Gastrocnemius medialis (tissue), 4 donors: ENCODE data around the gene MAML3. TPM values are rescaled to one million over a fixed set of nuclear protein-coding genes. Genes with fewer than 3 reads are reported as not detected.

Source experiments
- ATAC-seq, 2 donors: fragments of 150-250 bp; one replicate each; pipeline ENCODE4 v1.9.1; 2016
- DNase-seq, 2 donors: peaks; one replicate each; pipeline ENCODE4 v3.0.0-alpha.2; 2019
- H3K27ac ChIP-seq, 4 donors: fragments of 200-600 bp; sonication (generic); 1 replicate in 1 of 4; 2 replicates in 3 of 4; pipeline ENCODE4 v1.5.1; 2016 to 2018; ENCODE audit warnings: mild to moderate bottlenecking in 2 of 4, moderate library complexity in 1 of 4
- H3K27me3 ChIP-seq, 3 donors: fragments of 200-600 bp; sonication (generic) in 2 of 3; 1 replicate in 1 of 3; 2 replicates in 2 of 3; pipeline versions ENCODE4 v1.5.1 to v1.6.0; 2016 to 2019; ENCODE audit warnings: mild to moderate bottlenecking in 1 of 3, moderate library complexity in 1 of 3
- H3K36me3 ChIP-seq, 2 donors: fragments of 200-600 bp; sonication (generic) in 1 of 2; one replicate each; pipeline ENCODE4 v1.5.1; 2017 to 2018
- H3K4me1 ChIP-seq, 2 donors: fragments of 200-600 bp; sonication (generic) in 1 of 2; one replicate each; pipeline ENCODE4 v1.5.1; 2016 to 2017; ENCODE audit warnings: mild to moderate bottlenecking in 2 of 2
- H3K4me3 ChIP-seq, 4 donors: fragments of 200-600 bp; sonication (generic) in 3 of 4; 1 replicate in 1 of 4; 2 replicates in 3 of 4; pipeline ENCODE4 v1.5.1; 2016 to 2019; ENCODE audit warnings: mild to moderate bottlenecking in 2 of 4
- H3K9me3 ChIP-seq, 3 donors: fragments of 200-600 bp; sonication (generic) in 2 of 3; 1 replicate in 1 of 3; 2 replicates in 2 of 3; pipeline ENCODE4 v1.5.1; 2016 to 2019
- CTCF ChIP-seq, 5 experiments: fragments of 450-650 bp in 3 of 5; fragments of 200-600 bp in 2 of 5; sonication (generic) in 2 of 5; IDR thresholded peaks in 4 of 5; conservative IDR thresholded peaks in 1 of 5; 1 replicate in 4 of 5; 2 replicates in 1 of 5; pipeline ENCODE4 v1.5.1; 2016 to 2019; ENCODE audit warnings: antibody characterized with exemption in 5 of 5, mild to moderate bottlenecking in 3 of 5, moderate library complexity in 3 of 5
- POLR2A ChIP-seq, 2 donors: fragments of 450-650 bp; IDR thresholded peaks; one replicate each; pipeline ENCODE4 v1.6.1; 2017; ENCODE audit warnings: antibody characterized with exemption in 2 of 2, mild to moderate bottlenecking in 2 of 2, moderate library complexity in 2 of 2
- in situ Hi-C, 4 donors: fragments of 200-750 bp; cut with MboI; loops; one replicate each; pipeline versions ENCODE4 v1.15.0 to v1.8.0; 2017; ENCODE audit warnings: low sequenced_read_pairs in 4 of 4
- intact Hi-C: fragments of 100-400 bp; cut with DNase I; formaldehyde crosslinking; loops from one replicate; pipeline ENCODE4 v1.15.1; 2023; ENCODE audit warnings: low total_unique reads
- total RNA-seq, 4 donors: library from RNA; depleted of rRNA; stranded (reverse); fragments of >200 nt; gene quantifications; one replicate each; pipeline versions ENCODE4 v1.1.0 to v1.2.3, GENCODE V29; 2016

MAML3 gene
- total RNA-seq, 4 donors from 2014 or later = 0.98 to 1.5 (median 1.4) TPM

- H3K27ac ChIP-seq = no peak overlapping the region
- peak overlapping the region in 2 of 4 donors; percentile 19 to 24 for H3K4me3 ChIP-seq
- no peaks in the 10 kb centered on the region for H3K9me3 ChIP-seq
- no peaks in the 10 kb centered on the region for H3K27me3 ChIP-seq
- H3K36me3 ChIP-seq = no peaks in the 10 kb centered on the region
- no peak for ATAC-seq
- intact Hi-C loops (no loop called here), in situ Hi-C loops (no loop called here)
- no peaks in the 10 kb centered on the region for H3K4me1 ChIP-seq
- TF ChIP-seq POLR2A (IDR thresholded peaks at IDR 0.05) = no peak
- no peak for TF ChIP-seq CTCF (IDR thresholded peaks at IDR 0.05 in 4 of 5, conservative IDR thresholded peaks at IDR 0.05 in 1 of 5)
- DNase-seq = no peak
Observed at GRCh38 chr4:139887376-139887802, 266.6 kb downstream of the MAML3 start.

GRCh38 chr4:139886798-139887197 is 267.2 kb downstream of the MAML3 start:
- H3K27ac ChIP-seq = no peak overlapping the region
- no peaks in the 10 kb centered on the region for H3K9me3 ChIP-seq
- DNase-seq (no peak), ATAC-seq (no peak)
- H3K27me3 ChIP-seq = no peaks in the 10 kb centered on the region
- H3K4me1 ChIP-seq = no peaks in the 10 kb centered on the region
- intact Hi-C loops (no loop called here), in situ Hi-C loops (no loop called here)
- TF ChIP-seq POLR2A (IDR thresholded peaks at IDR 0.05) (no peak), CTCF (IDR thresholded peaks at IDR 0.05 in 4 of 5, conservative IDR thresholded peaks at IDR 0.05 in 1 of 5) (no peak)
- H3K36me3 ChIP-seq = no peaks in the 10 kb centered on the region
- H3K4me3 ChIP-seq = peak overlapping the region in 2 of 4 donors; percentile 19 to 24

GRCh38 chr4:139884438-139884837 is 269.5 kb downstream of the MAML3 start:
- no peak for TF ChIP-seq POLR2A (IDR thresholded peaks at IDR 0.05)
- TF ChIP-seq CTCF (IDR thresholded peaks at IDR 0.05 in 4 of 5, conservative IDR thresholded peaks at IDR 0.05 in 1 of 5) = no peak
- H3K36me3 ChIP-seq = no peaks in the 10 kb centered on the region
- no peaks in the 10 kb centered on the region for H3K9me3 ChIP-seq
- no peak overlapping the region for H3K27ac ChIP-seq
- H3K27me3 ChIP-seq = no peaks in the 10 kb centered on the region
- in situ Hi-C loops (no loop called here), intact Hi-C loops (no loop called here)
- no peak for ATAC-seq
- no peak for DNase-seq
- no peak overlapping the region for H3K4me3 ChIP-seq
- H3K4me1 ChIP-seq = no peaks in the 10 kb centered on the region

GRCh38 chr4:139880841-139881240 is 273.1 kb downstream of the MAML3 start:
- TF ChIP-seq POLR2A (IDR thresholded peaks at IDR 0.05) (no peak), CTCF (IDR thresholded peaks at IDR 0.05 in 4 of 5, conservative IDR thresholded peaks at IDR 0.05 in 1 of 5) (no peak)

GRCh38 chr4:139878050-139878449 is 275.9 kb downstream of the MAML3 start:
- intact Hi-C loops = no loop called here
- Histone ChIP-seq H3K4me3 (no peak overlapping the region), H3K27ac (no peak overlapping the region), H3K27me3 (no peaks in the 10 kb centered on the region), H3K36me3 (no peaks in the 10 kb centered on the region), H3K4me1 (peaks cover 0 to 8% of the 10 kb centered on the region in 2 donors), H3K9me3 (no peaks in the 10 kb centered on the region)
- no peak for ATAC-seq
- in situ Hi-C loops = no loop called here
- DNase-seq = no peak
- TF ChIP-seq CTCF (IDR thresholded peaks at IDR 0.05 in 4 of 5, conservative IDR thresholded peaks at IDR 0.05 in 1 of 5) (no peak), POLR2A (IDR thresholded peaks at IDR 0.05) (no peak)

More at GRCh38 chr4:139880841-139881240, 273.1 kb downstream of the MAML3 start:
- no peak for ATAC-seq
- H3K36me3 ChIP-seq = no peaks in the 10 kb centered on the region
- no peaks in the 10 kb centered on the region for H3K9me3 ChIP-seq
- no peak overlapping the region for H3K27ac ChIP-seq
- intact Hi-C loops (no loop called here), in situ Hi-C loops (no loop called here)
- H3K27me3 ChIP-seq = no peaks in the 10 kb centered on the region
- H3K4me3 ChIP-seq = no peak overlapping the region
- H3K4me1 ChIP-seq = peaks cover 0 to 1% of the 10 kb centered on the region in 2 donors
- no peak for DNase-seq
